Urinary bladder (tissue), 4 donors: Measurements from ENCODE around the gene EPS8L3. TPM values are rescaled to one million over a fixed set of nuclear protein-coding genes. Genes with fewer than 3 reads are reported as not detected.
"Not testable (repeated sequence)": the region's sequence is repeated elsewhere in the genome, so short reads cannot be mapped to it uniquely, and the experiment has no call there.

Experiments used
- DNase-seq: peaks from one replicate; pipeline ENCODE4 v3.0.0-alpha.2; 2015; ENCODE audit errors: extremely low spot score
- H3K27ac ChIP-seq: one replicate; pipeline ENCODE4 v1.5.1; 2013; ENCODE audit warnings: low read depth, mild to moderate bottlenecking, moderate library complexity
- H3K36me3 ChIP-seq: one replicate; pipeline ENCODE4 v1.6.1; 2013; ENCODE audit warnings: mild to moderate bottlenecking, moderate library complexity; ENCODE audit not compliant: insufficient read depth
- H3K4me1 ChIP-seq: one replicate; pipeline ENCODE4 v1.6.1; 2013; ENCODE audit warnings: mild to moderate bottlenecking, moderate library complexity; ENCODE audit not compliant: insufficient read depth
- H3K4me3 ChIP-seq: one replicate; pipeline ENCODE4 v1.5.1; 2013; ENCODE audit warnings: low read depth, low read length
- WGBS: extraction: QIAGEN DNeasy Blood & Tissue Kit; methylation state at CpG from one replicate; pipeline ENCODE4 v1.1.7; 2013; 5-methylcytosine and 5-hydroxymethylcytosine counted together
- polyA plus RNA-seq: library from polyadenylated mRNA; stranded (reverse); fragments of 200-250 nt; gene quantifications from one replicate; pipeline ENCODE4 v1.2.3, GENCODE V29; 2013
- total RNA-seq: library from RNA; depleted of rRNA; stranded (reverse); fragments of >200 nt; gene quantifications from one replicate; pipeline ENCODE4 v1.2.3, GENCODE V29; 2014
- donor health status: healthy with polysubstance abuse.
- donor health status: healthy.

EPS8L3 gene
- total and polyA plus RNA-seq, 2 donors: 0.23 TPM; not detected in 1

DNA sequence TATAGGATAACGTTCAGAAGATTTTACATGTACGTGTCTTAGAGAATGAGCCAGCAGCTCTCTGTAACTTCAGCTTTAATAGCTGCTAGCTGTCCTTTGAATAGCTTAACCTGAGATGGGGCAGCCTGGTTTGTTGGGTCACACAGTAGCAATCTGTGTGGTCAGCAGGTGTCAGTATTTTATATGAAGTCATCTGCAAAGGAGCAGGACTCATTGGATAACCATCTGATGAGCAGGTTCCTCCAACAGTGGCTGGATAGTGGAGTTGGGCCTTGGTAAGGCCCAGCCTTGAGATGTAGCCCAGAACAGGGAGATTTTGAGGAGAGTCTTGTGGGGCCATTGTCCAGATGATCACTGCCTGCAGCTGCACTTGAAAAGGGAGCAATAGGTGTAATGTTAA, 45.2 kb downstream of the EPS8L3 start:
- no peak for DNase-seq
- no peaks in the 10 kb centered on the region for H3K4me1 ChIP-seq
- H3K36me3 ChIP-seq: no peaks in the 10 kb centered on the region
- 89% methylated on average over 2 of the region's 2 CpGs for WGBS
- H3K27ac ChIP-seq: no peak overlapping the region
- H3K4me3 ChIP-seq: no peak overlapping the region

GRCh38 chr1:109717729-109718128, 46.0 kb downstream of the EPS8L3 start:
- H3K27ac ChIP-seq: no peak overlapping the region
- no peak for DNase-seq
- no peaks in the 10 kb centered on the region for H3K4me1 ChIP-seq
- H3K4me3 ChIP-seq: no peak overlapping the region
- 88% methylated on average over 5 of the region's 5 CpGs for WGBS
- no peaks in the 10 kb centered on the region for H3K36me3 ChIP-seq

DNA sequence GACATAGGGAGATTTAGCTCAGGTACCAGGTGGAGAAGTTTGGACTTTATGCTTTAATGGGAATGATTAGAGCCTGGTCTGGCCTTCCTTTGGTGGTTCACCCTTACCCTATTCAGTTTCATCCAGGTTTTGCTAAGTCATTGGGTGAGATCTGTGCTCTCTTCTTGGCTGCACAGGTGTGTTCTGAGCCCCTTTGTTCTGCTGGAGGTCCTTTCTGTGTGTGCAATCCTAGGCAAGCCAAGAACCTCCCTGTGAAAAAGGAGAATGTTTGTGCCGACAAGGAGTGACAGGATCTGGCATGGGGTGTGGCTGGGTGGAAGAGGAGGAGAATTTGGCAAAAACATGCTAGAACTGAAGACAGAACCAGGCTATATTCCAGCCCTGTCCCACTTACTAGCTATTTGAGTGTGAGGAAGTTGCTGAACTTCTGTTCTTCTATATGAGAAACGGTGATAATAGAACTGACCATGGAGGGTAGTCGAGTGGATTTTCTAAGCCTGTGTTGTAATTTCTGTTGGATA, 47.1 kb downstream of the EPS8L3 start:
- Histone ChIP-seq H3K4me1 (no peaks in the 10 kb centered on the region), H3K27ac (no peak overlapping the region), H3K36me3 (no peaks in the 10 kb centered on the region), H3K4me3 (no peak overlapping the region)
- DNase-seq: no peak
- 69% methylated on average over 3 of the region's 3 CpGs for WGBS

GRCh38 chr1:109716121-109716520, 47.6 kb downstream of the EPS8L3 start:
- H3K4me3 ChIP-seq: no peak overlapping the region
- no peaks in the 10 kb centered on the region for H3K4me1 ChIP-seq
- no peak for DNase-seq
- no peak overlapping the region for H3K27ac ChIP-seq
- H3K36me3 ChIP-seq: no peaks in the 10 kb centered on the region
- WGBS: 80% methylated on average over 3 of the region's 3 CpGs

- no peak overlapping the region for H3K27ac ChIP-seq
- H3K4me1 ChIP-seq: no peaks in the 10 kb centered on the region
- no peak overlapping the region for H3K4me3 ChIP-seq
- 81% methylated on average over 12 of the region's 12 CpGs for WGBS
- no peak for DNase-seq
- no peaks in the 10 kb centered on the region for H3K36me3 ChIP-seq
These were observed 48.9 kb downstream of the EPS8L3 start for GRCh38 chr1:109714661-109715372.

DNA sequence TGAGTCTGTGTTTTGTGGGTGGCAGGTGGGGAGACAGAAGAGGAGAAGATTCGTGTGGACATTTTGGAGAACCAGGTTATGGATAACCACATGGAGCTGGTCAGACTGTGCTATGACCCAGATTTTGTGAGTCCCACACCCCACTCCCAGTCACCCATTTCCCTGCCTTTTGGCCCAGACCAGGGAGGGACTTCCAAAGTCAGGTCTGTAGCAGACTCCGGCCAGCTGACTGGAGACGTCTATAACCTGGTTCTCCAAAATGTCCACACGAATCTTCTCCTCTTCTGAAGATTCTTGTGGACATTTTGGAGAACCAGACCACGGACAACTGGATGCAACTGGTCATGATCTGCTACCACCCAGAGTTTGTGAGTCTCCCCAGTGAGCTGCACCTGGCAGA, 50.1 kb downstream of the EPS8L3 start:
- Histone ChIP-seq H3K27ac (no peak overlapping the region), H3K36me3 (no peaks in the 10 kb centered on the region), H3K4me3 (no peak overlapping the region), H3K4me1 (no peaks in the 10 kb centered on the region)
- WGBS: 94% methylated on average over 5 of the region's 5 CpGs
- DNase-seq: no peak

DNA sequence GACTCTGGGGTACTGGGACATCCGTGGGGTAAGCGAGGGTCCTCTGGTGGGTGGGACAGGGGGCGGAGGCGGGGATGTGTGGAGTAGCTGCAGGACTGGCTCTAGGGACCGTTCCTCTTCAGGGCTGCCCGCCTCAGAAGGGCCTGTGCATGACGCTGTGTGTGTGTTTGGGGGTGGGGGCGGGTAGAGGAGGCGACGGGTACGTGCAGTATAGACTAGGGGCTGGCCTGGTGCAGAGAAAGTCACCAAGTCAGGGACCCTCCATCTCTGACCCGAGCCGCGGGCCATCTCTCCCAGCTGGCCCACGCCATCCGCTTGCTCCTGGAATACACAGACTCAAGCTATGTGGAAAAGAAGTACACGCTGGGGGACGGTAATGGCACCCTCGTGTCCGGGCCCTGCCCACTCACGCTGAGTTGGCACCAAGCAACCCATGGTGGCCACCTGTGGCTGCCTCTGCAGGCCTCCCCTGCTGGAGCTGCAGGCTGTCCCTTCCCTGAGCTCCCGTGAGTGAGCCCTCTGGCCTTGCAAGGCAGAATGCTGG, 51.3 kb downstream of the EPS8L3 start:
- WGBS: 31% methylated on average over 22 of the region's 22 CpGs
- no peak for DNase-seq
- Histone ChIP-seq H3K4me3 (peak overlapping the region; percentile 37), H3K27ac (no peak overlapping the region), H3K4me1 (no peaks in the 10 kb centered on the region), H3K36me3 (no peaks in the 10 kb centered on the region)

GRCh38 chr1:109711593-109712320, 52.0 kb downstream of the EPS8L3 start, which contains the start of gene GSTM5:
GSTM5 (plus strand) TSS chr1:109712251; CDS start chr1:109712313, 62 bp downstream.
- not testable (repeated sequence) for H3K27ac ChIP-seq, DNase-seq, H3K36me3 ChIP-seq, H3K4me1 ChIP-seq
- peak within 1 kb of the TSS; percentile 37 for H3K4me3 ChIP-seq
- 15% methylated on average over 33 of the region's 33 CpGs for WGBS

DNA sequence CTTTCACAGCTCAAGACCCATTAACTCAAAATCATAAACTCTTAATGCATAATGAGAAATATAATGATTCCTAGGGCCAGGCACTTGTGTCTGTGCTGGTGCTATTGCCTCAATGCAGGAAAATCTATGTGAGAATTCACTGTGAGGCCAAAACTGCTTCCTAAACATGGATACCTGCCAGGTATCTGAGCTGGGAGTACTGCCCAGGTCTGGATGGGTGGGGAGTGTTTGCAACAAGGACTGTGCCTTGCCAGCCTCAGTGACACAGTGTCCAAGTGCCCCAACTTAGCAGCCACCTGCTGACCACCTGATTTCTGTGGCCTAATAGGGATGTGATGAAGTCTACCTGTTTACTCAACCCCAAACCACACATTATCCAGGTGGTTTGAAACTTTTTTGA, 53.9 kb downstream of the EPS8L3 start:
- H3K27ac ChIP-seq, H3K4me1 ChIP-seq, H3K4me3 ChIP-seq, DNase-seq, H3K36me3 ChIP-seq: not testable (repeated sequence)

- not testable (repeated sequence) for H3K27ac ChIP-seq, H3K36me3 ChIP-seq, H3K4me3 ChIP-seq, H3K4me1 ChIP-seq, DNase-seq
- 85% methylated on average over 4 of the region's 4 CpGs for WGBS
These were observed 54.8 kb downstream of the EPS8L3 start for GRCh38 chr1:109708949-109709348.

DNA sequence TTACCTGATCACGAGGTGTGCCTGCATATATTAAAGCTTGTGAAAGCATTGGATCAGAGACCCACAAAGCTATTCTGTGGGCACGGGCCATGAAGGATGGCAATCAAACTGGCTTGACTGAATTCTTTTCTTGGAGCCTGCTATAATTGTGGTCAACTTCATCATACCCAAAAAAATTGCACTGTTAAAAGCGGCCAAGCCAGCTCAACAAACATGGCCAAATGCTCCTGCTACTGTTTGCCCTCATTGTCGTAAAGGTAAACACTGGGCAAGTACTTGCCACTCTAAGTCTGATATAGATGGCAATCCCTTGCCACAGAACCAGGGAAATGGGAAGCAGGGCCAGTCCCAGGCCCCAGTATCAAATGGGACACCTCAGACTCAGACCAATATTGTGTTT, 58.3 kb downstream of the EPS8L3 start:
- DNase-seq: no peak
- Histone ChIP-seq H3K27ac (no peak overlapping the region), H3K4me3 (no peak overlapping the region), H3K36me3 (no peaks in the 10 kb centered on the region), H3K4me1 (no peaks in the 10 kb centered on the region)
- WGBS: 89% methylated on average over 4 of the region's 4 CpGs

GRCh38 chr1:109704173-109704572, 59.5 kb downstream of the EPS8L3 start:
- DNase-seq: no peak
- Histone ChIP-seq H3K36me3 (no peaks in the 10 kb centered on the region), H3K4me1 (no peaks in the 10 kb centered on the region), H3K4me3 (no peak overlapping the region), H3K27ac (no peak overlapping the region)
- 79% methylated on average over 8 of the region's 8 CpGs for WGBS

DNA sequence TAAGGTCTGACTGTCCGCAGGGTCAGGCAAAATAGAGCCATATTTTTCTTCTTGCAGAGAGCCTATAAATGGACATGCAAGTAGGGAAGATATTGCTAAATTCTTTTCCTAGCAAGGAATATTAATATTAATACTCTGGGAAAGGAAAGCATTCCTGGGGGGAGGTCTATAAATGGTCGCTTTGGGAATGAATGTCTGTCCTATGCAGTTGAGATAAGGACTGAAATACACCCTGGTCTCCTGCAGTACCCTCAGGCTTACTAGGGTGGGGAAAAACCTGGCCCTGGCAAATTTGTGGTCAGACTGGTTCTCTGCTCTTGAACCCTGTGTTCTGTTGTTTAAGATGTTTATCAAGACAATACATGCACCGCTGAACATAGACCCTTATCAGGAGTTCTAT, 60.8 kb downstream of the EPS8L3 start:
- not testable (repeated sequence) for H3K27ac ChIP-seq, H3K36me3 ChIP-seq, H3K4me1 ChIP-seq, H3K4me3 ChIP-seq, DNase-seq
- 92% methylated on average over 3 of the region's 3 CpGs for whole genome bisulfite sequencing
